Activated T-helper 2 cell treated with anti-CD3 and anti-CD28 coated beads, Interferon-gamma antibody, Interleukin-2, Interleukin-4, amounts not matched to agents 10 μg/mL and 5 μg/mL and 100 μg/mL, durations not matched to agents 14 hours and 24 hours and 36 hours (primary cell): ENCODE data around the gene PDCD1. TPM values are rescaled to one million over a fixed set of nuclear protein-coding genes. Genes with fewer than 3 reads are reported as not detected.
"Not testable (repeated sequence)": the region's sequence is repeated elsewhere in the genome, so short reads cannot be mapped to it uniquely, and the experiment has no call there.

Source experiments
- DNase-seq: peaks from one replicate; pipeline ENCODE4 v3.0.0; 2021; ENCODE audit warnings: low spot score
- H3K27ac Mint-ChIP-seq: one replicate; pipeline ENCODE4 v1.8.0; 2021; ENCODE audit warnings: mixed read lengths
- H3K27me3 Mint-ChIP-seq: one replicate; pipeline ENCODE4 v1.8.0; 2021; ENCODE audit warnings: low read depth, mixed read lengths
- H3K36me3 Mint-ChIP-seq: one replicate; pipeline ENCODE4 v1.8.0; 2021; ENCODE audit warnings: low read depth, mixed read lengths
- H3K4me1 Mint-ChIP-seq: one replicate; pipeline ENCODE4 v1.8.0; 2021; ENCODE audit warnings: low read depth, mixed read lengths
- H3K4me3 Mint-ChIP-seq: one replicate; pipeline ENCODE4 v1.8.0; 2021; ENCODE audit warnings: low read depth, mild to moderate bottlenecking, moderate library complexity, mixed read lengths
- H3K9me3 Mint-ChIP-seq: one replicate; pipeline ENCODE4 v1.8.0; 2021; ENCODE audit warnings: mixed read lengths
- intact Hi-C: fragments of 100-400 bp; cut with micrococcal nuclease; formaldehyde crosslinking; loops from one replicate; pipeline ENCODE4 v1.15.1; 2023
- total RNA-seq: library from RNA; stranded (reverse); gene quantifications from 2 replicates; pipeline ENCODE4 v1.2.3, GENCODE V29; 2022

The PDCD1 gene
- total RNA-seq, 1 donor from 2014 or later, result 44.7 TPM

GRCh38 chr2:241810307-241811200, 48.1 kb downstream of the PDCD1 start:
- H3K27me3 Mint-ChIP-seq, result no peaks in the 10 kb centered on the region
- no peak overlapping the region for H3K27ac Mint-ChIP-seq
- no peak overlapping the region for H3K4me3 Mint-ChIP-seq
- no peaks in the 10 kb centered on the region for H3K9me3 Mint-ChIP-seq
- H3K4me1 Mint-ChIP-seq, result peaks cover 2% of the 10 kb centered on the region
- no peak for DNase-seq
- H3K36me3 Mint-ChIP-seq, result no peaks in the 10 kb centered on the region
- intact Hi-C loops, result no loop called here

DNA sequence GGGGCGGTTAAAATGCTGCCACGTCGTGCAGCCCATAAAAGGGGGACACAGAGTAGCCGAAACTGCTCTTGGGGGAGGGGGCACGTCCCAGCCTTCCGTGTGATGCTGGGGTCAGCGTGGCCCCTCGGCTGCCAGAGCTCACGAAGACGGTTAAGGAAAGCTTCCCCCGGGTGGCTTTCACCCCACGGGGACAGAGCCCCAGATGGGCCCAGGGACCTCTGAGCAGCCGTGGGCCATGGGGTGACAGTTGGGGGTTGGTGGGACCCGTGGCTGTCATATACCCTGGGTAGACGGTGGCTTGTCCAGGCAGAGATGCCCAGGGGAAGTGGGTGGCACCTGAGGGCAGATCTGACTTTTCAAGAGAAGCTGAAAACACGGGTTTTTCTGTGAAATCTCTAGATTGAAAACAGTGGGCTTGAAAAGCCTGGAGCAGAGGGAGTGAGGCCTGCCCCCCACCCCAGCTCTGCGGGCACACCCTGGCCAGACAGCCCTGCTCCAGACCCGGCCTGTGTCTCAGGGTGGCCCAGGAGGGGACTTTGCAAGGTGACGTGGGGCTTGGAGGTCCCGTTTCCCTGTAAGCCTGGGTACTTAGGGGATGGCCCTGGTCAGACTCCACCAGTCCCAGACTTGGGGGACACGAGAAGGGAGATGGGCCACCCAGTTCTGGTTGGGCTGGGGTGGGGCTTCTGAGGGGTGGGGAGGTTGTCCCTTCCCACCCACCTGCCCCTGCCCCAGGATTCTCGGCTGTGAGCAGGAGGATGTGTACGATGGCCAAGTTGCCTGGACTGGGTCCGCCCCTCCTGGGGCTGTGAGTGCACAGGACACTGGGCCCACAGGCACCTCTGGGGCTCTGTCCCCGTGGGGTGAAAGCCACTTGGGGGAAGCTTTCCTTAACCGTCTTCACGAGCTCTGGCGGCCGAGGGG, 49.0 kb downstream of the PDCD1 start:
- Mint-ChIP-seq H3K27ac (no peak overlapping the region), H3K9me3 (no peaks in the 10 kb centered on the region), H3K27me3 (no peaks in the 10 kb centered on the region), H3K4me3 (no peak overlapping the region), H3K4me1 (peaks cover 5% of the 10 kb centered on the region), H3K36me3 (no peaks in the 10 kb centered on the region)
- intact Hi-C loops, result no loop called here
- DNase-seq, result no peak

DNA sequence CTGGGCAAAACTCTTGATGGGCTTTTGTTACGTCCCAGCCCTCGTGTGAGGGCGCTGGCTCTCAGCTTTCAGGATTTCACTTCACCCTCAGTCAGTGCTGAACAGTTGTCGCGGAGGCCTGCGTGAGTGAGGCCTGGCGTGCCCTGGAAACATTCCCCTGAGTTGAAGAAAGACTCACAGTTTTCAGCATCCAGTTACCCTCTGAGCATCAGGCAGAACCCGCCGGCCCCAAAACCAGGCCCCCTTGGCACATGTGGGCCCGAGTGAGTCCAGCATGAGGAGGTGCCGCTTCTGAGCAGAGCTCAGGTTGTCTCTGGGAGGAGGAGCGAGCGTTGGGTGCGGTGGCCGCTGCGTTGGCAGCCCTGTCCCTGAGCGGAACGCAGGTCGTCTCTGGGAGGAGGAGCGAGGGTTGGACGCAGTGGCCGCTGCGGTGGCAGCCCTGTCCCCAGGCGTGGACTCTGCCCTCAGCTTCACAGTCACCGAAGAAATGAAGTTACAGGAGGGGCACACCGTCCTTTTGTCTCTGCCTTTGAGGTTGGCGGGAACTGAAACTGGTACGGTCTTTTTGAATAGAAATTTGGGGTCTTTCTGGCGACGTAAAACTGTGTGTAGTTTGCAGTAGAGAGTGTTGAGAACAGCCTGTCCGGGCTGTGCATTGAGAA, 49.8 kb downstream of the PDCD1 start, which contains the start of gene NEU4:
NEU4 (plus strand) TSS at position 473 of the 662 bp plus-strand sequence. CDS start 5,292 bp downstream, outside the sequence.
- peaks cover 6% of the 10 kb centered on the region for H3K4me1 Mint-ChIP-seq
- peak within 1 kb of the TSS; percentile 33 for H3K27ac Mint-ChIP-seq
- intact Hi-C loops, result no loop called here
- no peak for DNase-seq
- H3K4me3 Mint-ChIP-seq, result no peak within 1 kb of the TSS
- H3K9me3 Mint-ChIP-seq, result no peaks in the 10 kb centered on the region
- H3K27me3 Mint-ChIP-seq, result no peaks in the 10 kb centered on the region
- no peaks in the 10 kb centered on the region for H3K36me3 Mint-ChIP-seq

- Mint-ChIP-seq H3K27me3 (peaks cover 2% of the 10 kb centered on the region), H3K4me1 (peaks cover 9% of the 10 kb centered on the region), H3K9me3 (no peaks in the 10 kb centered on the region), H3K4me3 (no peak overlapping the region), H3K27ac (peak overlapping the region; percentile 33), H3K36me3 (no peaks in the 10 kb centered on the region)
- intact Hi-C loops, result no loop called here
- DNase-seq, result no peak
These were observed 50.5 kb downstream of the PDCD1 start for GRCh38 chr2:241808051-241808720.

DNA sequence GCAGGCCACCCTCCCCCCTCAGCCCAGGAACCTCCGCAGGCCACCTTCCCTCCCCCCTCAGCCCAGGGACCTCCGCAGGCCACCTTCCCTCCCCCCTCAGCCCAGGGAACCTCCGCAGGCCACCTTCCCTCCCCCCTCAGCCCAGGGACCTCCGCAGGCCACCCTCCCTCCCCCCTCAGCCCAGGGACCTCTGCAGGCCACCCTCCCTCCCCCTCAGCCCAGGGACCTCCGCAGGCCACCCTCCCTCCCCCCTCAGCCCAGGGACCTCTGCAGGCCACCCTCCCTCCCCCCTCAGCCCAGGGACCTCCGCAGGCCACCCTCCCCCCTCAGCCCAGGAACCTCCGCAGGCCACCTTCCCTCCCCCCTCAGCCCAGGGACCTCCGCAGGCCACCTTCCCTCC, 52.5 kb downstream of the PDCD1 start:
- H3K36me3 Mint-ChIP-seq, DNase-seq, H3K9me3 Mint-ChIP-seq, H3K27me3 Mint-ChIP-seq, H3K27ac Mint-ChIP-seq, H3K4me1 Mint-ChIP-seq, intact Hi-C loops, H3K4me3 Mint-ChIP-seq: not testable (repeated sequence)

DNA sequence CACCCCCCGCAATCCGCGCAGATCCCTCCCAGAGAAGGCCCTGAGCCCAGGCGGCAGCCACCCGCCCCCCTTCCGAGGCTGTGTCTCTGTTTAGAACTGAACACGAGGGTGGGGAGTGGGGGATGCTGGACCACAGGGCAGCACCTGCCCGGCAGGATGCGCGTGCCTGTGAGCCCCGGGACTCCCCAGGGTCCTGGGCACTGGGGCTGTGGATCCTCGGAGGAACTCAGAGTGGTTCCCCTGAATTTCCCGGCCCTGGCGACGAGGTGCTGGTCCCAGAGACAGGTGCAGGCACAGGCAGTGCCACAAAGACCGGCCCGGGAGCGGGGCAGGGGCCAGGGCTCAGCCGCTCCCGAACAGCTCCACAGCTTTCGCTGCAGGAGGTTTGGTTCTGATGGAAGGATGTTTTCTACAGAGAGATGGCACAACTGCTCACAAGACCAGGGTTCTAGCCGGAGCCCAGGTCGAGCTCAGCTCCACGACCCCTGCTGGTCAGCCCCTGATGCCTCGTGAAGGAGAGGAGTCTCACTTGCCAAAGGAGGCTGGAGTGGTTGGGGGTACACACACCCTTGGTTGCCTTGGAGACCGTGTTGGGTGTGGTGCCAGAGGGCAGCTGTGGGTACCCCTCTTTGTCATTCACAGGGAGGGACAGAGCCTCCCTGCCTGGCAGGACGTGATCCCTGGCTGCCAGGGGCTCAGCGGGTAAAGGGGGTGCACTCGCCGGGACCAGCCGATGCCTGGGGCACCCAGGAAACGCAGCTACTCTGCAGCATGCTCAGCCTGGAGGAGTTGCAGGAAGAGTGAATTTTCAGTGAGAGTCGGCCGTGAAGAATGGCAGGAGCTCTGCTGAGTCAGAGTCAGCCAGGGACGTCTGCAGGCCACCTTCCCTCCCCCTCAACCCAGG, 54.1 kb downstream of the PDCD1 start:
- intact Hi-C loops, result loop anchor here (5.0 kb wide), 1 partner anchor 38 kb away; no protein-coding TSS in a partner anchor
- peak overlapping the region; percentile 58 for H3K4me3 Mint-ChIP-seq

DNA sequence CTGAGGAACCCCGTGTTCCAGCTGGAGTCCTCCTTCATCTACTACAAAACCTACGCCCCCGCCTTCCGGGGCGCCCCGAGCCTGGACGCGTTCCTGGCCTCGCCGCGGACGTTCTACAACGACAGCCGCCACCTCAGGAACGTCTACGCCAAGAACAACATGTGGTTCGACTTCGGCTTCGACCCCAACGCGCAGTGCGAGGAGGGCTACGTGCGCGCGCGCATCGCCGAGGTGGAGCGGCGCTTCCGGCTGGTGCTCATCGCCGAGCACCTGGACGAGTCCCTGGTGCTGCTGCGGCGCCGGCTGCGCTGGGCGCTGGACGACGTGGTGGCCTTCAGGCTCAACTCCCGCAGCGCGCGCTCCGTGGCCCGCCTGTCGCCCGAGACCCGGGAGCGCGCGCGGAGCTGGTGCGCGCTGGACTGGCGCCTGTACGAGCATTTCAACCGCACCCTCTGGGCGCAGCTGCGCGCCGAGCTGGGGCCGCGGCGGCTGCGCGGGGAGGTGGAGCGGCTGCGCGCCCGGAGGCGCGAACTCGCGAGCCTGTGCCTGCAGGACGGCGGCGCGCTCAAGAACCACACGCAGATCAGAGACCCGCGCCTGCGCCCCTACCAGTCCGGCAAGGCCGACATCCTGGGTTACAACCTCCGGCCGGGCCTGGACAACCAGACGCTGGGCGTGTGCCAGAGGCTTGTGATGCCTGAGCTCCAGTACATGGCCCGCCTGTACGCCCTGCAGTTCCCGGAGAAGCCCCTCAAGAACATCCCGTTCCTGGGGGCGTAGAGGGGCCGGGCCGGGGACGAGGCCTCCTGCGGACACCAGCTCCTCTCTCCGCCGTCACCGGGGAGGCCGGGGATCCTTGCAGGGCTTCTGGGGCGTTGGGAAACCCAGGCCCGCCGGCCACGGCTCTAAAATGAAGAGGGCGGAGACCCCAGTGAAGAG, 55.0 kb downstream of the PDCD1 start:
- peak overlapping the region; percentile 66 for H3K4me3 Mint-ChIP-seq
- intact Hi-C loops, result loop anchor here (5.0 kb wide), 1 partner anchor 39 kb away; no protein-coding TSS in a partner anchor
- peak; percentile 46 for DNase-seq
- peaks cover 9% of the 10 kb centered on the region for H3K4me1 Mint-ChIP-seq
- H3K27ac Mint-ChIP-seq, result peak overlapping the region; percentile 9
- H3K9me3 Mint-ChIP-seq, result no peaks in the 10 kb centered on the region
- no peaks in the 10 kb centered on the region for H3K36me3 Mint-ChIP-seq
- H3K27me3 Mint-ChIP-seq, result peaks cover 2% of the 10 kb centered on the region

More for the DNA sequence above, 54.1 kb downstream of the PDCD1 start:
- no peak overlapping the region for H3K27ac Mint-ChIP-seq
- DNase-seq, result no peak
- H3K36me3 Mint-ChIP-seq, result no peaks in the 10 kb centered on the region
- peaks cover 9% of the 10 kb centered on the region for H3K4me1 Mint-ChIP-seq
- no peaks in the 10 kb centered on the region for H3K9me3 Mint-ChIP-seq
- peaks cover 2% of the 10 kb centered on the region for H3K27me3 Mint-ChIP-seq

DNA sequence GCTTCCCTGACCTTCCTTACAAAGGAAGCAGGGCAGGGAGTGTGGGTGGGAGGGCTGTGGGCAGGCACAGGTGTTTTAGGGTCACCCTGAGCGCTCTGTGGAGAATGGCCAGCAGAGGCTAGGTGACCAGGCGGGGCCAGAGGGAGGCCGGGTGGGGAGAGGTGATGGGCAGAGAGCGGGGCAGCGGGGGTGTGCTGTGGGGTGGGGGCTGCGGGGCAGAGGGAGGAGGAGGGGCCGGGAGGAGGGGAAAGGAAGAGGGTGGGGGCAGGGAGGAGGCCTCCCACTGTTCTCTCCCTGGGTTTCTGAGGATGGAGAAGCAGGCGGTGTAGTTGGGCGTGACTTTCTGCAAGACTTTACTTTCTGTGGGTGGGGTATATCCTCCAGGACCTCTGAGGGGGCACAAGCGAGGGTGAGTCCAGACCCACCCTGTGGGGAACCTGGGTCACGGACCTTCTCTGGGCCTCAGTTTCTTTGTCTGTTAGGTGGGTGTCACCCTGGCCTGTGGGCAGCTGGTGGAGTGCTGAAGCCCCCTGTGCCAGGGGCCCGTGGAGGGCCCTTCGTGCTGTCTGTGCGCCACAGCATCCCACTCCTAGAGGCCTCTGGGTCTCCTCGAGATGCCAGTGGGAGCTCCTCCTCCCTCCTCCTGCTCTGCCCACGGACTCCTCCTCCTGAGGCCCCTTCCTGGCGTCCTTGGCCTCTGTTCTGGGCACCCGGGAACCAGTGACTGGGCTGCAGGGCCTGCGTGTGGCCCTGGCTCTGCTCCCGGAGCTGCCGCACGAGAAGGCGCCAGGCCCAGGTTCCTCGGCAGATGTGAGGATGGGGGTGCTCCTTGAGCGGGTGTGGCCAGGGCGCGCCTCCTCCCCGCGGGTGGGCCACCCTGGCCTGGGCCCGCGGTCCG, 56.0 kb downstream of the PDCD1 start:
- intact Hi-C loops, result loop anchor here (5.0 kb wide), 1 partner anchor 40 kb away; no protein-coding TSS in a partner anchor
- no peak overlapping the region for H3K4me3 Mint-ChIP-seq

GRCh38 chr2:241801611-241802420, 56.9 kb downstream of the PDCD1 start:
- no peak overlapping the region for H3K4me3 Mint-ChIP-seq
- intact Hi-C loops, result loop anchor here (5.0 kb wide), 1 partner anchor 40 kb away; no protein-coding TSS in a partner anchor
- H3K27me3 Mint-ChIP-seq, result peaks cover 2% of the 10 kb centered on the region
- no peak overlapping the region for H3K27ac Mint-ChIP-seq
- no peaks in the 10 kb centered on the region for H3K36me3 Mint-ChIP-seq
- no peak for DNase-seq
- H3K9me3 Mint-ChIP-seq, result no peaks in the 10 kb centered on the region
- H3K4me1 Mint-ChIP-seq, result peaks cover 9% of the 10 kb centered on the region

More for the DNA sequence above, 56.0 kb downstream of the PDCD1 start:
- H3K36me3 Mint-ChIP-seq, result no peaks in the 10 kb centered on the region
- H3K27me3 Mint-ChIP-seq, result peaks cover 2% of the 10 kb centered on the region
- peaks cover 9% of the 10 kb centered on the region for H3K4me1 Mint-ChIP-seq
- no peak for DNase-seq
- no peaks in the 10 kb centered on the region for H3K9me3 Mint-ChIP-seq
- no peak overlapping the region for H3K27ac Mint-ChIP-seq
